ENCODE data around the gene MAMLD1. TPM values are rescaled to one million over a fixed set of nuclear protein-coding genes. Genes with fewer than 3 reads are reported as not detected.
"Not testable (repeated sequence)": the region's sequence is repeated elsewhere in the genome, so short reads cannot be mapped to it uniquely, and the experiment has no call there.

The MAMLD1 gene
- polyA plus RNA-seq (2013, experiment 1 of 2; ENCODE audit: insufficient read length): 27.6 TPM
- 29.0 TPM for polyA plus RNA-seq (2013, experiment 2 of 2; ENCODE audit: insufficient read length)

- peak; percentile 82 for DNase-seq
These were observed at the start of gene MAMLD1 for GRCh38 chrX:150362599-150363481. Gene MAMLD1, plus strand, starts transcription at chrX:150363317. Its CDS starts 82,200 bp downstream, at chrX:150445517.

GRCh38 chrX:150313514-150313913 is 49.6 kb upstream of the MAMLD1 start:
- DNase-seq: no peak

GRCh38 chrX:150314186-150314585 is 48.9 kb upstream of the MAMLD1 start:
- DNase-seq: no peak

- DNase-seq: no peak
These were observed 46.6 kb upstream of the MAMLD1 start for GRCh38 chrX:150316564-150316963.

- DNase-seq: no peak
These were observed 40.1 kb upstream of the MAMLD1 start for GRCh38 chrX:150323020-150323419.

- DNase-seq: peak; percentile 89
These were observed 38.9 kb upstream of the MAMLD1 start for GRCh38 chrX:150324035-150324728.

- peak; percentile 10 for DNase-seq
These were observed 38.2 kb upstream of the MAMLD1 start for GRCh38 chrX:150324919-150325318.

- DNase-seq: no peak
These were observed 36.4 kb upstream of the MAMLD1 start for GRCh38 chrX:150326541-150327247.

GRCh38 chrX:150329282-150329681 is 33.8 kb upstream of the MAMLD1 start:
- DNase-seq: no peak

- no peak for DNase-seq
These were observed 33.2 kb upstream of the MAMLD1 start for GRCh38 chrX:150329868-150330267.

- no peak for DNase-seq
These were observed 31.1 kb upstream of the MAMLD1 start for GRCh38 chrX:150332023-150332422.

GRCh38 chrX:150334100-150334499 is 29.0 kb upstream of the MAMLD1 start:
- DNase-seq: no peak

GRCh38 chrX:150334981-150335380 is 28.1 kb upstream of the MAMLD1 start:
- DNase-seq: no peak

GRCh38 chrX:150337026-150337425 is 26.1 kb upstream of the MAMLD1 start:
- DNase-seq: no peak

GRCh38 chrX:150337536-150337935 is 25.6 kb upstream of the MAMLD1 start:
- DNase-seq: no peak

- DNase-seq: no peak
These were observed 24.5 kb upstream of the MAMLD1 start for GRCh38 chrX:150338615-150339014.

GRCh38 chrX:150339736-150340135 is 23.4 kb upstream of the MAMLD1 start:
- DNase-seq: no peak

GRCh38 chrX:150340326-150340725 is 22.8 kb upstream of the MAMLD1 start:
- not testable (repeated sequence) for DNase-seq

GRCh38 chrX:150347471-150347870 is 15.6 kb upstream of the MAMLD1 start:
- DNase-seq: no peak

GRCh38 chrX:150348365-150348764 is 14.8 kb upstream of the MAMLD1 start:
- DNase-seq: no peak

GRCh38 chrX:150352114-150352513 is 11.0 kb upstream of the MAMLD1 start:
- DNase-seq: peak; percentile 19

- peak; percentile 28 for DNase-seq
These were observed 10.5 kb upstream of the MAMLD1 start for GRCh38 chrX:150352581-150352980.

- no peak for DNase-seq
These were observed 7.2 kb upstream of the MAMLD1 start for GRCh38 chrX:150355913-150356312.

Data from fibroblast of skin of abdomen (primary cell).